HEK293 (cell line): Measurements from ENCODE around the gene PPIL4.
"Not testable (repeated sequence)": the region's sequence is repeated elsewhere in the genome, so short reads cannot be mapped to it uniquely, and the experiment has no call there.

Experiments
- CTCF ChIA-PET: fragments of 350-600 bp; formaldehyde crosslinking; extraction: SDS; loops from one replicate; lab custom pipeline; 2021; ENCODE audit warnings: antibody characterized with exemption; lab: Yijun Ruan, JAX
- POLR2A ChIA-PET: fragments of 300-600 bp; formaldehyde crosslinking; extraction: SDS; loops from one replicate; lab custom pipeline; 2020; ENCODE audit warnings: antibody characterized with exemption, inconsistent platforms; lab: Yijun Ruan, JAX
- H3K27ac ChIP-seq: fragments of 200-500 bp; sonication (Bioruptor generic); 2 replicates; pipeline ENCODE4 v1.5.1; 2014; ENCODE audit warnings: low read depth, low read length, control low read depth, inconsistent platforms; ENCODE audit errors: extremely low read depth
- H3K36me3 ChIP-seq, 2 experiments: fragments of 200-500 bp in 1 of 2; sonication (Bioruptor generic) in 1 of 2; 1 replicate in 1 of 2; 2 replicates in 1 of 2; pipeline ENCODE4 v1.5.1; 2014 to 2017; ENCODE audit warnings: inconsistent platforms in 2 of 2, low read length in 2 of 2; ENCODE audit not compliant: control insufficient read depth in 2 of 2, insufficient read depth in 1 of 2
- H3K4me1 ChIP-seq: fragments of 200-500 bp; sonication (Bioruptor generic); 2 replicates; pipeline ENCODE4 v1.5.1; 2014; ENCODE audit warnings: mild to moderate bottlenecking, low read length, inconsistent platforms; ENCODE audit not compliant: control insufficient read depth, insufficient read depth
- H3K4me3 ChIP-seq: 2 replicates; pipeline ENCODE4 v1.5.1; 2011; ENCODE audit warnings: low read depth, mild to moderate bottlenecking, control low read depth, low read length, moderate library complexity
- H3K9me3 ChIP-seq: fragments of 200-500 bp; sonication (Bioruptor generic); 2 replicates; pipeline ENCODE4 v1.5.1; 2014; ENCODE audit warnings: low read depth, low read length, inconsistent platforms; ENCODE audit not compliant: control insufficient read depth, insufficient read depth
- EGR2 ChIP-seq: fragments of 450-650 bp; formaldehyde crosslinking; IDR thresholded peaks from 2 replicates; pipeline ENCODE4 v1.5.1; 2016; ENCODE audit warnings: low read depth, missing biosample characterization, missing genetic modification characterization
- IKZF3 ChIP-seq: fragments of 450-650 bp; IDR thresholded peaks from 2 replicates; pipeline ENCODE4 v1.5.0; 2018; ENCODE audit warnings: missing biosample characterization, mild to moderate bottlenecking, missing genetic modification characterization, moderate library complexity
- OVOL3 ChIP-seq: fragments of 450-650 bp; formaldehyde crosslinking; IDR thresholded peaks from 2 replicates; pipeline ENCODE4 v1.5.1; 2016; ENCODE audit warnings: missing biosample characterization, missing genetic modification characterization
- SALL2 ChIP-seq: fragments of 450-650 bp; formaldehyde crosslinking; IDR thresholded peaks from 2 replicates; pipeline ENCODE4 v1.5.0; 2017; ENCODE audit warnings: missing biosample characterization, mild to moderate bottlenecking, missing genetic modification characterization, borderline replicate concordance
- SP2 ChIP-seq: fragments of 450-650 bp; formaldehyde crosslinking; IDR thresholded peaks from 2 replicates; pipeline ENCODE4 v1.5.1; 2016; ENCODE audit warnings: missing biosample characterization, missing genetic modification characterization
- ZBTB21 ChIP-seq: fragments of 450-650 bp; formaldehyde crosslinking; IDR thresholded peaks from 2 replicates; pipeline ENCODE4 v1.5.1; 2017; ENCODE audit warnings: missing biosample characterization, missing genetic modification characterization
- ZFP3 ChIP-seq: fragments of 450-650 bp; formaldehyde crosslinking; IDR thresholded peaks from 2 replicates; pipeline ENCODE4 v1.5.1; 2016; ENCODE audit warnings: low read depth, missing biosample characterization, missing genetic modification characterization
- ZFP37 ChIP-seq: fragments of 450-650 bp; formaldehyde crosslinking; IDR thresholded peaks from 2 replicates; pipeline ENCODE4 v1.5.1; 2016; ENCODE audit warnings: missing biosample characterization, missing genetic modification characterization
- ZNF114 ChIP-seq: fragments of 450-650 bp; formaldehyde crosslinking; IDR thresholded peaks from 2 replicates; pipeline ENCODE4 v1.5.0; 2017; ENCODE audit warnings: missing biosample characterization, missing genetic modification characterization
- ZNF121 ChIP-seq: fragments of 450-650 bp; formaldehyde crosslinking; IDR thresholded peaks from 2 replicates; pipeline ENCODE4 v1.5.1; 2016; ENCODE audit warnings: missing biosample characterization, missing genetic modification characterization
- ZNF138 ChIP-seq: fragments of 450-650 bp; formaldehyde crosslinking; IDR thresholded peaks from 2 replicates; pipeline ENCODE4 v1.5.1; 2016; ENCODE audit warnings: missing biosample characterization, missing genetic modification characterization, borderline replicate concordance
- ZNF140 ChIP-seq: fragments of 450-650 bp; formaldehyde crosslinking; IDR thresholded peaks from 2 replicates; pipeline ENCODE4 v1.5.1; 2016; ENCODE audit warnings: missing biosample characterization, missing genetic modification characterization
- ZNF169 ChIP-seq: fragments of 450-650 bp; formaldehyde crosslinking; IDR thresholded peaks from 2 replicates; pipeline ENCODE4 v1.5.1; 2016; ENCODE audit warnings: missing biosample characterization, missing genetic modification characterization
- ZNF175 ChIP-seq: fragments of 450-650 bp; formaldehyde crosslinking; IDR thresholded peaks from 2 replicates; pipeline ENCODE4 v1.5.1; 2016; ENCODE audit warnings: missing biosample characterization, missing genetic modification characterization
- ZNF26 ChIP-seq: fragments of 450-650 bp; formaldehyde crosslinking; IDR thresholded peaks from 2 replicates; pipeline ENCODE4 v1.5.1; 2016; ENCODE audit warnings: missing biosample characterization, missing genetic modification characterization
- ZNF280D ChIP-seq: fragments of 450-650 bp; formaldehyde crosslinking; IDR thresholded peaks from 2 replicates; pipeline ENCODE4 v1.5.1; 2016; ENCODE audit warnings: missing biosample characterization, missing genetic modification characterization
- ZNF341 ChIP-seq: fragments of 450-650 bp; formaldehyde crosslinking; IDR thresholded peaks from 2 replicates; pipeline ENCODE4; 2016; ENCODE audit warnings: low read depth, missing biosample characterization, missing genetic modification characterization
- ZNF548 ChIP-seq: fragments of 450-650 bp; formaldehyde crosslinking; IDR thresholded peaks from 2 replicates; pipeline ENCODE4 v1.5.1; 2016; ENCODE audit warnings: missing biosample characterization, missing genetic modification characterization
- ZNF670 ChIP-seq: fragments of 450-650 bp; formaldehyde crosslinking; IDR thresholded peaks from 2 replicates; pipeline ENCODE4 v1.5.1; 2016; ENCODE audit warnings: missing biosample characterization, missing genetic modification characterization, low read depth
- ZNF707 ChIP-seq: fragments of 450-650 bp; formaldehyde crosslinking; IDR thresholded peaks from 2 replicates; pipeline ENCODE4 v1.5.1; 2016; ENCODE audit warnings: missing biosample characterization, missing genetic modification characterization

PPIL4 gene

GRCh38 chr6:149494810-149495209, 51.0 kb downstream of the PPIL4 start:
- H3K27ac ChIP-seq, H3K4me1 ChIP-seq, H3K4me3 ChIP-seq, H3K36me3 ChIP-seq, POLR2A ChIA-PET, H3K9me3 ChIP-seq: not testable (repeated sequence)
- CTCF ChIA-PET, result interaction anchor here (0.6 kb wide), 1 partner anchor 465 kb away, joined by 6 read pairs; no protein-coding TSS in a partner anchor

GRCh38 chr6:149493761-149494320, 52.0 kb downstream of the PPIL4 start:
- Histone ChIP-seq H3K4me3 (no peak overlapping the region), H3K36me3 (no peaks in the 10 kb centered on the region; a peak in 1 of 3 replicates), H3K27ac (no peak overlapping the region), H3K4me1 (no peaks in the 10 kb centered on the region), H3K9me3 (no peaks in the 10 kb centered on the region)
- POLR2A ChIA-PET, result no interaction called here
- no peak for TF ChIP-seq ZNF138 (tag by site-specific recombination)
- no peak for TF ChIP-seq ZNF707 (tag by site-specific recombination)
- TF ChIP-seq ZNF175 (tag by site-specific recombination), result no peak
- TF ChIP-seq ZNF341 (tag by site-specific recombination), result no peak
- TF ChIP-seq ZNF26 (tag by site-specific recombination), result no peak
- no peak for TF ChIP-seq ZBTB21 (tag by site-specific recombination)
- TF ChIP-seq IKZF3 (tag by site-specific recombination), result no peak
- TF ChIP-seq ZNF121 (tag by site-specific recombination), result no peak
- no peak for TF ChIP-seq ZNF140 (tag by site-specific recombination)
- TF ChIP-seq ZNF670 (tag by site-specific recombination), result no peak
- no peak for TF ChIP-seq ZFP3 (tag by site-specific recombination)
- no peak for TF ChIP-seq EGR2 (tag by site-specific recombination)
- no peak for TF ChIP-seq SP2
- TF ChIP-seq ZNF280D (tag by site-specific recombination), result no peak
- no peak for TF ChIP-seq ZNF548 (tag by site-specific recombination)
- TF ChIP-seq ZNF114, result no peak
- TF ChIP-seq SALL2 (tag by site-specific recombination), result no peak
- no peak for TF ChIP-seq OVOL3 (tag by site-specific recombination)
- no peak for TF ChIP-seq ZNF169
- TF ChIP-seq ZFP37 (tag by site-specific recombination), result no peak
- CTCF ChIA-PET, result interaction anchor here (1.5 kb wide), 1 partner anchor 62 kb away, joined by 6 read pairs; no protein-coding TSS in a partner anchor
